B cell (primary cell): Measurements from ENCODE around the gene CRELD2. TPM values are rescaled to one million over a fixed set of nuclear protein-coding genes. Genes with fewer than 3 reads are reported as not detected.
A peak's percentile ranks its signal among the peaks of the same experiment; 100 is the strongest.

Source experiments
- ATAC-seq: fragments of 200-7000 bp; cut with Tn5 transposase; one replicate; pipeline ENCODE4 v1.10.0; 2021; ENCODE audit warnings: low read depth, mild to moderate bottlenecking, moderate number of reproducible peaks, moderate library complexity
- CTCF ChIA-PET: fragments of 350-600 bp; sonication (Branson Sonifier 250); formaldehyde crosslinking; loops from one replicate; lab custom pipeline; 2021; ENCODE audit warnings: antibody characterized with exemption, inconsistent platforms; lab: Charles Lee
- POLR2A ChIA-PET: fragments of 350-600 bp; sonication (Branson Sonifier 250); formaldehyde crosslinking; loops from one replicate; lab custom pipeline; 2021; ENCODE audit warnings: antibody characterized with exemption; lab: Charles Lee
- DNase-seq: peaks from one replicate; pipeline ENCODE4 v3.0.0; 2013
- H2AFZ ChIP-seq: 2 replicates; pipeline ENCODE4 v1.6.1; 2012; ENCODE audit warnings: mild to moderate bottlenecking, low read depth, low read length; ENCODE audit not compliant: insufficient read depth, poor library complexity, severe bottlenecking
- H3K27ac ChIP-seq, 2 donors: 1 replicate in 1 of 2; 2 replicates in 1 of 2; pipeline ENCODE4 v1.5.1; 2012 to 2013; ENCODE audit warnings: low read length in 2 of 2, mild to moderate bottlenecking in 2 of 2, moderate library complexity in 1 of 2
- H3K27me3 ChIP-seq, 4 experiments: fragments of 200-600 bp in 1 of 4; sonication (generic) in 1 of 4; replicated peaks in 1 of 4; 1 replicate in 2 of 4; 2 replicates in 2 of 4; pipeline versions ENCODE4 v1.6.1 to v1.7.0; 2013 to 2016; ENCODE audit warnings: low read length in 3 of 4, mild to moderate bottlenecking in 2 of 4, mixed read lengths in 1 of 4, moderate library complexity in 1 of 4; ENCODE audit not compliant: insufficient read depth in 4 of 4, control insufficient read depth in 3 of 4; ENCODE audit errors: control extremely low read depth in 1 of 4
- H3K36me3 ChIP-seq, 2 experiments: replicated peaks in 1 of 2; 1 replicate in 1 of 2; 2 replicates in 1 of 2; pipeline versions ENCODE4 v1.6.1 to v1.7.1; 2013; ENCODE audit warnings: low read length in 1 of 2; ENCODE audit not compliant: insufficient read depth in 2 of 2, control insufficient read depth in 1 of 2; ENCODE audit errors: control extremely low read depth in 1 of 2, extremely low read depth in 1 of 2
- H3K4me1 ChIP-seq, 2 donors: fragments of 200-600 bp in 1 of 2; sonication (generic) in 1 of 2; 1 replicate in 1 of 2; 2 replicates in 1 of 2; pipeline versions ENCODE4 v1.5.1 to v1.6.1; 2013 to 2017; ENCODE audit warnings: low read length in 2 of 2; ENCODE audit not compliant: control insufficient read depth in 2 of 2, insufficient read depth in 2 of 2
- H3K4me2 ChIP-seq: replicated peaks from 2 replicates; pipeline ENCODE3; 2012; ENCODE audit warnings: mild to moderate bottlenecking, low read depth, low read length; ENCODE audit not compliant: poor library complexity, severe bottlenecking
- H3K4me3 ChIP-seq, 5 experiments: fragments of 200-600 bp in 1 of 5; sonication (generic) in 1 of 5; 1 replicate in 3 of 5; 2 replicates in 2 of 5; pipeline versions ENCODE4 v1.5.1 to v1.7.0; 2011 to 2016; ENCODE audit warnings: low read length in 4 of 5, mild to moderate bottlenecking in 4 of 5, low read depth in 2 of 5, control low read depth in 1 of 5, moderate library complexity in 1 of 5; ENCODE audit not compliant: insufficient read depth in 1 of 5; ENCODE audit errors: control extremely low read depth in 1 of 5, extremely low read depth in 1 of 5
- H3K79me2 ChIP-seq: fragments of 200-600 bp; sonication (generic); one replicate; pipeline ENCODE4 v1.6.0; 2016; ENCODE audit warnings: low read length; ENCODE audit not compliant: control insufficient read depth, insufficient read depth
- H3K9ac ChIP-seq: fragments of 200-600 bp; sonication (generic); 2 replicates; pipeline ENCODE4 v1.6.1; 2017; ENCODE audit warnings: mild to moderate bottlenecking, low read length, moderate library complexity
- H3K9me3 ChIP-seq, 3 donors: one replicate each; pipeline versions ENCODE4 v1.6.1 to v1.7.1; 2013; ENCODE audit warnings: low read length in 2 of 3; ENCODE audit not compliant: control insufficient read depth in 2 of 3, insufficient read depth in 1 of 3; ENCODE audit errors: control extremely low read depth in 1 of 3
- H4K20me1 ChIP-seq: 2 replicates; pipeline ENCODE4 v1.6.0; 2012; ENCODE audit warnings: mild to moderate bottlenecking, low read length; ENCODE audit not compliant: insufficient read depth, control insufficient read depth, poor library complexity, severe bottlenecking
- H3K27ac Mint-ChIP-seq: one replicate; pipeline ENCODE4 v1.8.0; 2021; ENCODE audit warnings: mixed read lengths
- H3K27me3 Mint-ChIP-seq: one replicate; pipeline ENCODE4 v1.8.0; 2021; ENCODE audit warnings: mixed read lengths
- H3K4me1 Mint-ChIP-seq: one replicate; pipeline ENCODE4 v1.8.0; 2021; ENCODE audit warnings: mixed read lengths
- H3K4me3 Mint-ChIP-seq: one replicate; pipeline ENCODE4 v1.8.0; 2021; ENCODE audit warnings: mixed read lengths
- H3K9me3 Mint-ChIP-seq: one replicate; pipeline ENCODE4 v1.8.0; 2022; ENCODE audit warnings: mixed read lengths; ENCODE audit not compliant: insufficient read depth
- EZH2 ChIP-seq: IDR thresholded peaks from 2 replicates; pipeline ENCODE4 v1.6.1; 2012; ENCODE audit warnings: borderline replicate concordance, low read depth, mild to moderate bottlenecking, moderate library complexity, low read length; ENCODE audit not compliant: insufficient read depth, poor library complexity, severe bottlenecking
- whole genome bisulfite sequencing: methylation state at CpG from one replicate; pipeline ENCODE4 v1.1.5; 2013; ENCODE audit warnings: missing lambda C conversion rate; ENCODE audit not compliant: insufficient coverage; 5-methylcytosine and 5-hydroxymethylcytosine counted together
- intact Hi-C: fragments of 100-400 bp; cut with micrococcal nuclease; formaldehyde crosslinking; loops from one replicate; pipeline ENCODE4 v1.10.0; 2022
- polyA plus RNA-seq: library from polyadenylated mRNA; depleted of rRNA; stranded (reverse); fragments of >200 nt; gene quantifications from 2 replicates; pipeline ENCODE4 v1.2.3, GENCODE V29; 2012
- total RNA-seq, 2 donors: library from RNA; stranded (reverse); fragments of 120-200 nt in 1 of 2; gene quantifications; 1 replicate in 1 of 2; 2 replicates in 1 of 2; pipeline versions ENCODE4 v1.2.3 to v1.2.4, GENCODE V29; 2013 to 2022
- TF ChIP-seq, protein P1 (sequence below): fragments of 200-600 bp; IDR thresholded peaks from one replicate; pipeline ENCODE4 v1.8.0; 2022; ENCODE audit warnings: antibody characterized with exemption, mild to moderate bottlenecking

The CRELD2 gene
- total and polyA plus RNA-seq, 2 donors (not counting 1 experiment from before 2014, with no cell fraction given), result 35.9 to 41.9 TPM

DNA sequence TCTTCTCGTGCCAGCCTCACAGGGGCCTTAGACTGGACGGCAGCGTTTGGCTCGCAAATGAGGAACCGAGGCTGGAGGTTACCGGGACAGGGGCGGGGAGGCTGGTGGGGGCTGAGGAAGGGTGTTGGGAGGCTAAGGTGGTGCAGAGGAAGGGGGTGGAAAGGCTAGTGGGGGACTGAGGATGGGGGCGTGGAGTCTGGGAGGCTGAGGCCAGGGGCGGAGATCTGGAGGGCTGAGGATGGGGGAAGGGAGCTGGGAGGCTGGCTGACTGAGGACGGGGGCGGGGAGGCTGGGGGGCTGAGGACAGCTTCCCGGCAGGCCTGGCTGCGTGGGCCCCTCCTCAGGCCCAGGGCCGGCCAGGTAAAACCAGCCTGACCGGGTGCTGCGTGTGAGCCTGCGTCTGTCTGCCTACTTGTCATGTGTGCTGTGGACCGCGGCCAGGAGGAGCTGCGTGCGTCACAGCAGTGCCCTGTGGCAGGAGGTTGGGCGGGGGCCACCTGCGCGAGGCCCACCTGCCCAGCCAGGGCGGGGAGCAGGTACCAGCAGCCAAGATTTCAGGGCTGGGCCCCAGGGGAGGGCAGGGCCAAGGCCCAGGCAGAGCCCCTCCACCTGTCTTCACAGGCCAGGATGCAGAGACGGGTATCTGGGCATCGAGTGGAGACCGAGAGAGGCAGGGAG is 32.7 kb downstream of the CRELD2 start:
- TF ChIP-seq, protein P1, sequence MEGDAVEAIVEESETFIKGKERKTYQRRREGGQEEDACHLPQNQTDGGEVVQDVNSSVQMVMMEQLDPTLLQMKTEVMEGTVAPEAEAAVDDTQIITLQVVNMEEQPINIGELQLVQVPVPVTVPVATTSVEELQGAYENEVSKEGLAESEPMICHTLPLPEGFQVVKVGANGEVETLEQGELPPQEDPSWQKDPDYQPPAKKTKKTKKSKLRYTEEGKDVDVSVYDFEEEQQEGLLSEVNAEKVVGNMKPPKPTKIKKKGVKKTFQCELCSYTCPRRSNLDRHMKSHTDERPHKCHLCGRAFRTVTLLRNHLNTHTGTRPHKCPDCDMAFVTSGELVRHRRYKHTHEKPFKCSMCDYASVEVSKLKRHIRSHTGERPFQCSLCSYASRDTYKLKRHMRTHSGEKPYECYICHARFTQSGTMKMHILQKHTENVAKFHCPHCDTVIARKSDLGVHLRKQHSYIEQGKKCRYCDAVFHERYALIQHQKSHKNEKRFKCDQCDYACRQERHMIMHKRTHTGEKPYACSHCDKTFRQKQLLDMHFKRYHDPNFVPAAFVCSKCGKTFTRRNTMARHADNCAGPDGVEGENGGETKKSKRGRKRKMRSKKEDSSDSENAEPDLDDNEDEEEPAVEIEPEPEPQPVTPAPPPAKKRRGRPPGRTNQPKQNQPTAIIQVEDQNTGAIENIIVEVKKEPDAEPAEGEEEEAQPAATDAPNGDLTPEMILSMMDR, result no peak
- TF ChIP-seq EZH2, result no peak
- no peaks in the 10 kb centered on the region for H3K27me3 ChIP-seq
- Mint-ChIP-seq H3K4me1 (peaks cover 2% of the 10 kb centered on the region), H3K4me3 (no peak overlapping the region), H3K27me3 (no peaks in the 10 kb centered on the region), H3K9me3 (no peaks in the 10 kb centered on the region), H3K27ac (no peak overlapping the region)
- H3K79me2 ChIP-seq, result no peaks in the 10 kb centered on the region
- H4K20me1 ChIP-seq, result no peaks in the 10 kb centered on the region
- H3K4me2 ChIP-seq, result no peak overlapping the region
- POLR2A ChIA-PET, result interaction anchor here (0.8 to 2.1 kb wide), 3 partner anchors 10 to 19 kb away, joined by 3 to 20 read pairs (median 4); partner anchors contain the start of gene PIM3
- 89% methylated on average over 23 of the region's 28 CpGs for WGBS
- DNase-seq (peak; percentile 73), ATAC-seq (peak; percentile 67)
- no peaks in the 10 kb centered on the region for H3K36me3 ChIP-seq
- H3K4me1 ChIP-seq, result peaks cover 1 to 18% of the 10 kb centered on the region in 2 donors
- no peak overlapping the region for H2AFZ ChIP-seq
- no peak overlapping the region for H3K27ac ChIP-seq
- CTCF ChIA-PET, result interaction anchor here (1.0 to 2.0 kb wide), 2 partner anchors 21 to 79 kb away, joined by 3 to 4 read pairs; no protein-coding TSS in a partner anchor
- H3K9ac ChIP-seq, result no peak overlapping the region
- no peak overlapping the region for H3K4me3 ChIP-seq
- H3K9me3 ChIP-seq, result no peaks in the 10 kb centered on the region
- intact Hi-C loops, result loop anchor here (2.0 kb wide), 1 partner anchor 14 kb away; no protein-coding TSS in a partner anchor

DNA sequence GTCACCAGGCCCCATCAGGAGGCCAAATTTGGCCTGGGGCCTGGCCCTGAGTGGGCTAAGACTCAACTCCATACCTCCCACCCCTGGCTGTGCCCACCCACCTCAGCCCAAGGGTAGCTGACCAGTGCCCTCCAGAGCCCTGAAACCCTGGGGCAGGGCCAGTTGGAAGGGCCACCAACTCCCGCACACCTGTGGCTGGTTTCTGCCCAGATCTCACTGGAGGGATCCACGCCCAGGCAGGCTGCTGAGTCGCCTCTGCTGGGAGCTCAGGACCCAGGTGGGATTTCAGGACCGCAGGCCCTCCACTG is 33.2 kb downstream of the CRELD2 start:
- Mint-ChIP-seq H3K27me3 (no peaks in the 10 kb centered on the region), H3K4me3 (no peak overlapping the region), H3K4me1 (no peaks in the 10 kb centered on the region), H3K27ac (no peak overlapping the region), H3K9me3 (no peaks in the 10 kb centered on the region)
- ATAC-seq (no peak), DNase-seq (no peak)
- Histone ChIP-seq H3K9me3 (no peaks in the 10 kb centered on the region), H3K27me3 (no peaks in the 10 kb centered on the region), H3K36me3 (no peaks in the 10 kb centered on the region), H3K4me3 (no peak overlapping the region), H2AFZ (no peak overlapping the region), H3K9ac (no peak overlapping the region), H3K4me1 (peaks cover 0 to 13% of the 10 kb centered on the region in 2 donors), H3K79me2 (no peaks in the 10 kb centered on the region), H3K27ac (no peak overlapping the region), H4K20me1 (no peaks in the 10 kb centered on the region), H3K4me2 (no peak overlapping the region)
- CTCF ChIA-PET, result interaction anchor here (1.0 to 2.0 kb wide), 2 partner anchors 21 to 79 kb away, joined by 3 to 4 read pairs; no protein-coding TSS in a partner anchor
- intact Hi-C loops, result loop anchor here (2.0 kb wide), 1 partner anchor 15 kb away; no protein-coding TSS in a partner anchor
- POLR2A ChIA-PET, result interaction anchor here (0.8 to 2.1 kb wide), 3 partner anchors 9 to 20 kb away, joined by 3 to 20 read pairs (median 4); partner anchors contain the start of gene PIM3
- TF ChIP-seq EZH2, result no peak
- TF ChIP-seq, protein P1, result no peak
- 100% methylated on average over 2 of the region's 4 CpGs for WGBS
